HG03060 (cell line): ENCODE data around the gene NLGN1.
"Not testable (repeated sequence)": the region's sequence is repeated elsewhere in the genome, so short reads cannot be mapped to it uniquely, and the experiment has no call there.

Experiments
- ATAC-seq: cut with Tn5 transposase; IDR thresholded peaks from one replicate; pipeline ENCODE4 v1.9.1; 2021; ENCODE audit warnings: low read depth, moderate number of reproducible peaks; ENCODE audit not compliant: unreplicated experiment

NLGN1 gene

GRCh38 chr3:174232028-174232657, 834.6 kb downstream of the NLGN1 start:
- ATAC-seq = not testable (repeated sequence)

- ATAC-seq = no peak
Observed at GRCh38 chr3:174232658-174233429, 835.3 kb downstream of the NLGN1 start.

- ATAC-seq = no peak
Observed at GRCh38 chr3:174233511-174233910, 836.0 kb downstream of the NLGN1 start.

- ATAC-seq = no peak
Observed at GRCh38 chr3:174242311-174243041, 844.9 kb downstream of the NLGN1 start.

- no peak for ATAC-seq
Observed at GRCh38 chr3:174243171-174243570, 845.6 kb downstream of the NLGN1 start.

GRCh38 chr3:174247687-174248152, 850.2 kb downstream of the NLGN1 start:
- ATAC-seq = no peak

- no peak for ATAC-seq
Observed at GRCh38 chr3:174251681-174252080, 854.1 kb downstream of the NLGN1 start.

GRCh38 chr3:174253196-174253823, 855.8 kb downstream of the NLGN1 start:
- no peak for ATAC-seq

- no peak for ATAC-seq
Observed at GRCh38 chr3:174253940-174254339, 856.4 kb downstream of the NLGN1 start.

GRCh38 chr3:174255454-174255853, 857.9 kb downstream of the NLGN1 start:
- ATAC-seq = no peak

- no peak for ATAC-seq
Observed at GRCh38 chr3:174266476-174266875, 868.9 kb downstream of the NLGN1 start.

GRCh38 chr3:174268061-174268460, 870.5 kb downstream of the NLGN1 start:
- ATAC-seq = no peak

GRCh38 chr3:174268586-174268985, 871.0 kb downstream of the NLGN1 start:
- ATAC-seq = no peak

- no peak for ATAC-seq
Observed at GRCh38 chr3:174270841-174271240, 873.3 kb downstream of the NLGN1 start.

- ATAC-seq = no peak
Observed at GRCh38 chr3:174275336-174275735, 877.8 kb downstream of the NLGN1 start.

GRCh38 chr3:174276826-174277225, 879.3 kb downstream of the NLGN1 start:
- ATAC-seq = no peak

GRCh38 chr3:174278094-174278493, 880.5 kb downstream of the NLGN1 start:
- no peak for ATAC-seq

GRCh38 chr3:174280186-174280585, 882.6 kb downstream of the NLGN1 start:
- no peak for ATAC-seq

- ATAC-seq = no peak
Observed at GRCh38 chr3:174285242-174285864, 887.8 kb downstream of the NLGN1 start.

GRCh38 chr3:174287705-174288104, 890.2 kb downstream of the NLGN1 start:
- ATAC-seq = no peak
